GM19328 (cell line): ENCODE measurements around the gene TCERG1L.
"Not testable (repeated sequence)": the region's sequence is repeated elsewhere in the genome, so short reads cannot be mapped to it uniquely, and the experiment has no call there.

Experiments used
- ATAC-seq: cut with Tn5 transposase; IDR thresholded peaks from one replicate; pipeline ENCODE4 v1.9.1; 2021; ENCODE audit warnings: mild to moderate bottlenecking, moderate library complexity; ENCODE audit not compliant: unreplicated experiment

The TCERG1L gene

GRCh38 chr10:131311661-131312477 is at the start of gene TCERG1L:
TSS of gene TCERG1L (minus strand) at chr10:131311721. CDS start at chr10:131311635, 86 bp downstream.
- no peak for ATAC-seq

GRCh38 chr10:131358741-131359442 is 47.4 kb upstream of the TCERG1L start:
- no peak for ATAC-seq

GRCh38 chr10:131356442-131356841 is 44.9 kb upstream of the TCERG1L start:
- ATAC-seq = no peak

GRCh38 chr10:131355881-131356280 is 44.4 kb upstream of the TCERG1L start:
- ATAC-seq = no peak

GRCh38 chr10:131355056-131355455 is 43.5 kb upstream of the TCERG1L start:
- ATAC-seq = no peak

GRCh38 chr10:131354380-131354779 is 42.9 kb upstream of the TCERG1L start:
- no peak for ATAC-seq

GRCh38 chr10:131352765-131353290 is 41.3 kb upstream of the TCERG1L start:
- no peak for ATAC-seq

GRCh38 chr10:131350660-131351059 is 39.1 kb upstream of the TCERG1L start:
- ATAC-seq = no peak

- ATAC-seq = no peak
Observed at GRCh38 chr10:131350245-131350644, 38.7 kb upstream of the TCERG1L start.

- ATAC-seq = no peak
Observed at GRCh38 chr10:131346456-131346855, 34.9 kb upstream of the TCERG1L start.

- no peak for ATAC-seq
Observed at GRCh38 chr10:131345691-131346090, 34.2 kb upstream of the TCERG1L start.

- ATAC-seq = no peak
Observed at GRCh38 chr10:131344747-131345146, 33.2 kb upstream of the TCERG1L start.

GRCh38 chr10:131337741-131338140 is 26.2 kb upstream of the TCERG1L start:
- ATAC-seq = no peak

- no peak for ATAC-seq
Observed at GRCh38 chr10:131332821-131333220, 21.3 kb upstream of the TCERG1L start.

GRCh38 chr10:131323880-131324279 is 12.4 kb upstream of the TCERG1L start:
- no peak for ATAC-seq

- ATAC-seq = no peak
Observed at GRCh38 chr10:131323025-131323424, 11.5 kb upstream of the TCERG1L start.

GRCh38 chr10:131322575-131322974 is 11.1 kb upstream of the TCERG1L start:
- ATAC-seq = not testable (repeated sequence)

GRCh38 chr10:131320860-131321604 is 9.5 kb upstream of the TCERG1L start:
- no peak for ATAC-seq

GRCh38 chr10:131318814-131319213 is 7.3 kb upstream of the TCERG1L start:
- ATAC-seq = no peak

- no peak for ATAC-seq
Observed at GRCh38 chr10:131318291-131318690, 6.8 kb upstream of the TCERG1L start.
